H54 (cell line): ENCODE data around the gene SLC26A9.

ENCODE experiments used
- DNase-seq: peaks from one replicate; pipeline ENCODE4 v3.0.0; 2011; ENCODE audit warnings: low spot score, mixed read lengths; ENCODE audit not compliant: insufficient read length
- FAIRE-seq: peaks from 3 replicates; lab custom pipeline; 2011; peaks lifted over from hg19 to GRCh38; lab: Jason Lieb, UNC
- POLR2A ChIP-seq: IDR thresholded peaks from 2 replicates; pipeline ENCODE4 v1.6.1; 2011; ENCODE audit warnings: low read depth, mild to moderate bottlenecking, low read length

Gene SLC26A9

DNA sequence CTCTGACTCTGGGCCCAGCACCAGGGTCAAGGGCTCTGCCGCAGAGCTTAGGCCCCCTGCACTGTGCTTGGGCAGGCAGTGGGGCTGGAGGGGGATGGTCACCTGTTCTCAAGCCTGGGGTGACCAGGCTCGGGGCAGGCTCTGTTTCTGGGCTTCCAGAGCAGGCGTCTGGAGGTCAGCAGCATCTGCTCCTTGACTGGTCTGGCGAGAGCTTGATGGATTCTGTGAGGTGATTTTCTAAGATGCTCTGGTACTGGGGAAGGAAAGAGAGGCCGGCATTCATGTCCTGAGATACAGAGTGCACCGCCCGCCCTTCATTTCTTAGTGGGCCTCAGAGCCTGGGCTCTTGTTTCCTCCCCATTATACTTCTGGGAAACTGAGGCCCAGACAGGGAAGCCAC is 35.4 kb upstream of the SLC26A9 start:
- DNase-seq = no peak
- no peak for TF ChIP-seq POLR2A
- no peak for FAIRE-seq

DNA sequence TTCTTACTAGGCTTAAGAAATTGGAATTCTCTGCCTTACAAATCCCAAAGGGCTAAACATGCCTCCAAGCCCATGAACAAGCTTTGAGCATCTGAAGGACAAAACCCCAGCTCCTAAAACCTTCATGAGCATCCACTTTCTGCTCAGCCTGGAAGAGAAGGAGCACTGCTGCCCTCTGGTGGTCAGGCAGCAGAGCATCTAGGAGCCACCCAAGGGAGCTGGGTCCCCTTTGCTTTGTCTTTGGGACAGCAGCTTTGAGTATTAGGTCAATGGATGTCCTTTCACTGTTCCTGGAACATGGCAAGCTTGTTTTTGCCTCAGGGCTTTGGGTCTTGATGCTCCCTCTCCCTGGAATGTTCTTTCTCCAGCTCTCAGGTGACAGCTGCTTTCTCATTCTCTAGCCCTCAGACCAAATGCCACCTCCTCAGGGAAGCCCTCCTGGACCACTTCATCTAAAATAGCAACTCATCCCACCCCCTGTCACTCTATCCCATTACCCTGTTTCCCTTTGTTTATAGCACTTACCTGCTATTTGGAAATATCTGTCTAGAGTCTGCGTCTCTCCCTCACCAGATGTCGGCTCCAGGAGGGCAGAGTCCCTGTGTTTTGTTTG is 34.3 kb upstream of the SLC26A9 start:
- DNase-seq (peak; percentile 60), FAIRE-seq (no peak)
- TF ChIP-seq POLR2A = no peak

DNA sequence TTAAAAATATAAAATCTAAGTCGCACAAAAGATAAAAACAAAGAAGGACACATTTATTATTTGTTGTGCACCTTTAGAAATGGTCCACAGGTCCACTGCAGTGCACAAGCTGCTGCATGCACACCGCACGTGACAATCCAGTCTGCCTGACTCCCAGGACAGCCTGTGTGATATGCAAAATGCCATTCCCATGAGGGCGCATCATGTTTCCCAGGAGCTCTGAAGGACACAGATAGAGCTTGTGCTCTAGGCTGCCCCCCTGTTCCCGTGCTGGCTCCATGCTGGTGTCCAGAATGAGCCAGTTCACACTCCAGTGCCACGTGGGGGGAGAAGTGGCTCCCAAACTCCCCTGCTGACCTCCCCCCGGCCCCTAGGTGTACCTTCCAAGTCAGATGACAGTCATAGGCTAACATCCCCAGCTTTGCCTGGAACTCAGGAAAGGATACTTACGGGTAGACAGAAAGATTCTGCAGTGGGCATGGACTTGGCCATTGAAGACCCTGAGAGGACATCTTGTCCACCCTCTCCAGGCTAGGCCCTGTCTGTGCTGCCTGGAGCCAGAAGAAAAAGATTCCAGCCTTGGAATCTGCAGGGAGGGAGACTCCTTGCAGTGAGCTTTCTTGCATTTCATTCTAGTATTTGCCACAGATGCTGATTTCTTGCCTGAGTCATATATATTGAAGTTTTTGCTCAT is 33.6 kb upstream of the SLC26A9 start:
- peak; percentile 44 for DNase-seq
- no peak for TF ChIP-seq POLR2A
- no peak for FAIRE-seq

DNA sequence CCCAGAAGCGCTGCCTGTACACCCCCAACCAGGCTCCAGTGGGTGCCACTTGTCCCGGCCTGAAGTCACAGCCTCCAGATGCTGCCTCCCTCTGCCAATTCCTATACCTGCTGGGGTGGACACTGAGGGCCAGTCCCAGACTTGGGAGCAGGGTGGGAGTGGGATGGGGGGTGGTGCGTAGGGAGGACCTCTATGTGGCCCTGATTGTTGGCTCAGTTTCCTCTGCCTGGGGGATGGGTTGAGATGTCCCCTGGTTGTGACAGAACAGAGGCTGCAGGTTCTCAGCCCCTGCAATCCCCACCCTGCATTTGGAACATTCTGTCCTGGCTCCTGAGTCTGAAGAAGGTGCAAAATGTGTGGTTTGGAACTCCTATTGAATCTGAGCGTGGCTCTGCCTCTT is 32.8 kb upstream of the SLC26A9 start:
- FAIRE-seq (no peak), DNase-seq (no peak)
- TF ChIP-seq POLR2A = no peak

DNA sequence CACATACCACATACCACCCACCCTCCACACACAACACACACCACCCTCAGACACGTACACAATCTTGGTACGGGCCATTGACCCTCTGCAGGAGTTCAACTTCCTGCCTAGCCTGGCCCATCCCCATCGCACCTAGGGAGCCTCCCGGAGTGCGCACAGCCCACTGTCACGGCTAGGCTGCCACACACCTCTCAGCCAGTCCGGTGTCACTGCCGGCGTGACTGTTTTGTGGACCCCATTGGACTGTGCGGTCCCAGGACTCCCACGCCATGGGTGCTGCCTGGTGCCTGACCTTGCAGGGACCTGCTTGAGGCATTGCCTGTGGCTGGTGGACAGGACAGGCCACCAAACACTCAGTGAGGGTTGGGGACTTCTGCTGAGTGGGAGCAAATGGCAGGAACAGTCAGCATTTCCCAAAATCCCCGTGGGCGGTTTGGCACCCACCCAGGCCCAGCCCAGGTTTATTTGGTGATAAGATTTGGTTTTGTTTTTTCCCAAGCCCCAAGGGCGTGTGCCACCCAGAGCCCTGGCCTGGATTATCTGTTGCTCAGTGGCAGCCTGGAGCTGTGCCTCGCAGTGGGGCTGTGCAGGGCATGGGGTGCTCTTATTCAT is 32.2 kb upstream of the SLC26A9 start:
- FAIRE-seq (no peak), DNase-seq (no peak)
- TF ChIP-seq POLR2A = no peak

DNA sequence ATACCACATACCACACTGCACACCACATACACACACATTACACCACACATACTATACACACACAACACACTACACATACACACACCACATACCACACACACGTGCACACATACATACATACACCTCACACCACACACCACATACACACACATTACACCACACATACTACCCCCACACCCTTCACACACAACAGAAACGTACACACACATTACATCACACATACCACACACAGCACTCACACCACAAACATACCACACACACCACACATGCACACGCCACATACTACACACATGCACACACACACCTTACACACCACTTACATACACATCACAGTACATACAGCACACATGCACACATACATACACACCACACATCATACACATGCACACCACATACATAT is 31.5 kb upstream of the SLC26A9 start:
- TF ChIP-seq POLR2A = no peak
- FAIRE-seq = no peak
- no peak for DNase-seq

DNA sequence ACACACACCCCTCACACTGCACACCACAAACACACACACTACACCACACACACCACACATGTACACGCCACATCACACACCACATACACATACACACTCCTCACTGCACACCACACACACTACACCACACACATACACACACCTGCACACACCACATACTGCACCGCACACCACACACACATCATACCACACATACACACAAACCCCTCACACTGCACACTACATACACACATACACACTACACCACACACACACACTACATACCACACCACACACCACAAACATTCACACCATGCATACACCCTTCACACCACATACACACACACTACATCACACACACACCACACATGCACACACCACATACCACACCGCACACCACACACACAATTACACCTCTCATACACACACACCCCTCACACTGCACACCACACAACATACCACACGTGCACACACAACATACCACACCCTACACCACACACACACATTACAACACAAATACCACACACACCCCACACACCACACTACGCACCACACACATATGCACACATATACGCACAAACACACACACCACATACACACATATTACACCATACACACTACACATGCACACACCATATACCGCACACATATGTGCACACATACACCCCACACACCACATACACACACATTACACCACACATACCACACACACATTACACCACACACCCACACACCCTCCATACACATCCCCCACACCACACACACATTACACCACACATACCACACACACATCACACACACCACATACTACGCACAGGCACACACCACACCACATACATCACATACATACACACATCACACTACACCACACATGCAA is 30.3 kb upstream of the SLC26A9 start:
- no peak for DNase-seq
- TF ChIP-seq POLR2A = no peak
- FAIRE-seq = no peak

DNA sequence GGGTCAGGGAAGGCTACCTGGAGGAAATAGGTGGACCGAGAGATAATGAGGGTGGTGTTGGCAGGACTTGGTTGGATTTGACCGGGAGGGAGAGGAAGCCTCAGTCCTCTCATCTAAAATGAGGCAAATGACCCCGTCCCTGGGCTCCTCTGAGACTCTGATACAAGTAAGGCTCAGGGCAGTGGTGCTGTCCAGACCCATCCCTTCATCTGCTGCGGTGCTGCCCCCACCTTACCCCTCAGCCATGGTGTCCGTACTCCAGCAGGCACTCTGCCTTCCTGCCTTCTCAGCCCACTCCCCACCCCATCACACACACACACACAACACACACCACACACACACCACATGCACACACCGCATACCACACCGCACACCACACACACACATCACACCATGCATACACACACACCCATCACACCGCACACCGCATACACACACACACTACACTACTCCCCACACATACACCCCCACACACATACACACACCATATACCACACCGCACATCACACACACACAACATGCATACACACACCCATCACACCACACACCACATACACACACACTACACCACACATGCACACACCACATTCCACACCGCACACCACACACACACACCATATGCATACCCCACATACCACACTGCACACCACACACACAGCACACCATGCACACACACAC is 29.4 kb upstream of the SLC26A9 start:
- no peak for FAIRE-seq
- DNase-seq = no peak
- TF ChIP-seq POLR2A = no peak

DNA sequence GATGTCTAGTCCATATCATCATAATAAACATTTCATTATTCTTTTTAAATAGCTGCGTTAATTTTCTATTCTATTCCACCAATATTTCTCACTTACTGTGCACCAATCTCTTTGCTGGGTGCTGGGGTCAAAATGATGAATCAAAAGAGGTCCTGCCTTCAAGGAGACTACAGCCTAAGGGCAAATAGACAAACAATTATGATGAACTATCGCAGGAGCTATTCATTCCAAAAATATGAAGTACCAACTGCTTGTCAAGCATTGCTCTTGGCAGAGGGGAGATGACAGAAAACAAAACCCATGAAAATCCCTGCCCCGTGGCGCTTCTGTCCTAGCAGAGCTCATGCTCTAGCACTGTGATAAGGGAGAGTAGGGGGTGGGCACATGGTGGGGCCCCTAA is 28.8 kb upstream of the SLC26A9 start:
- no peak for DNase-seq
- no peak for TF ChIP-seq POLR2A
- FAIRE-seq = no peak

DNA sequence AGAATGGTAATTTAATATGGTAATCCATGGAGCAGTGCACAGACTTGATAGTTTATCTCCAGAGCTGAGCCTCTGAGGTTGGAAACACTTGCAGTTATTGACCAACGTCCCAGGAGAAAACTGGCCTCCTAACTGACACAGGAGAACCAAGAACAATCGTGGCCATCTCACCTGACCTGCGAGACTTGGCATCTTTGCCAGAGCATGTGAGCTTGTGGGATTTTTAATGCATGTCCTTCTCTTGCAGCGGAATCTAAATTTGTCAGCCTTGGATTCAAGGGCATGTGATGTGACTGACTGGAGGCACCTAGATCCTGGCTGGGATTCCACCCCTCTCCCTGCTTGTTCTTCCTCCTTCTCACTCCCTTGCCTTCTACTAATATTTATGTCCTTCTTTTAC is 27.8 kb upstream of the SLC26A9 start:
- no peak for FAIRE-seq
- no peak for TF ChIP-seq POLR2A
- no peak for DNase-seq

DNA sequence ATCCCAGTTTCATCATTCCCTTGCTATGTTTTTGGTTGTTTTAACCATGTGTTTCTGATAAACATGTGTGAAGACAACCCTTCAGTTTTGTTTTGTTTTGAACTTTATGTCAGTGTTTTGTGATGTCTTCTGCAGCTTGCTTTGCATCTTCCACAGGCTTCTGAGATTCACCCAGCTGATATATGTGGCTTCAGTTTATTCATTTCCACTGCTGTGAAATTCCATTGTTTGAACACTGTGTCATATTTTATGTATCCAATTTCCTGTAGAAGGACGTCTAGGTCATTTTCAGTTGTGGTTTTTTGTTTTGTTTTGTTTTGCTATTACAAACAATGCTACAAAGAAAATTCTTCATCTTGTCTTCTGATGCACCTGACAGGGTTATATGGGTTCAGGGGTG is 27.2 kb upstream of the SLC26A9 start:
- TF ChIP-seq POLR2A = no peak
- FAIRE-seq (no peak), DNase-seq (no peak)

DNA sequence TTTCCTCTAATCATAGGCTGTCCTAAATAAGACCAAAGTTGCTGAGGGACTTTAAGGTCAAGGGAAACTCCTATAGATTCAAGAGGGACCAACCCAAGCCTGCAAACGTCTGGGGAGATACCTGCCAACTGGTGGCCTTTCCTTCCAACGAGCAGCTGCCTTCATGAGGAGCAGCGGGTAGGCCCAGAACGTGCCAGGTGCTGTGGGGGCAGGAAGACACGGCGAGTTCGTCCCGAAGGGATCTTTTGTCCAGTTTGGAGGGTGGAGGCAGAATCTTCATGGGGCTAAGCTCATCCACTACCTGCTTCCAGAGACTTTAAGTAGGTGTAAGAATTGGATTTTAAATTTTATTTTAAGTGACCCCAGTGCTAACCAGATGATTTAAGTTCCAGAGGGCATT is 26.0 kb upstream of the SLC26A9 start:
- DNase-seq = no peak
- TF ChIP-seq POLR2A = no peak
- no peak for FAIRE-seq

DNA sequence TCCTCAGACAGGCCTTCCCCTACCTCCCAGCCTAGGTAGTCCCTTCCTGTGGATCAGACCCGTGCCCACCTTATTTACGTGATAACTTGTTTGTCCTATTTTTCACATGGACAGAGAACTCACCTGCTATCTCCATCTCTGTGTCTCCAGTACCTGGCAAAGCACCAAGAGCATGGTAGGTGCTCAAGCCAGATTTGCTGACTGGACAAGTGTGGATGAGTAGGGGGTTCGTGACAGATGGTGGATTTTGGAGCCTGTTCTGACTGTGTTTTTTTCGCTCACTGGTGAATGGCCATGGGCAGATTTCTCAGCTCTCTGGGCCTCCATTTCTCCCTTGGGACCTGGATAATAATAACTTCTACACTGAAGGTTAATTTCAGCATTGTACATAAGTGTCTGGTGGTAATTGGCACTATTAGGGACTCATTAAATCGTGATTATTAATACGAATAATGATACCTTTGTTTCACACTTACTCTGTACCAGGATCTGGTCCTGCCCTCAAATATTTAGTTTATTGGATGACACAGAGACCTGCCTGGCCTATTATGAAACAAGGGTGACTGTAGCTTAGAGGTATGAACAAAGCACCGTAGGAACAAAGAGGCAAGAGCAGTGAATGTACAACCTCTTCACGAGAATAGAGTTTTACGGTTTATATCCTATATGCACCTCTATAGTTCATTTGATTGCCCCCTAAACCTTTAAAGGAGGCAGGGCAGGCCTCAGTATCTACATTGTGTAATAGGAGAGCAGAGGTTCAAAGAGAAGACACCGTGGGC is 24.5 kb upstream of the SLC26A9 start:
- no peak for FAIRE-seq
- DNase-seq = peak; percentile 27
- TF ChIP-seq POLR2A = no peak
